ENCODE data around the gene IL6R. TPM values are rescaled to one million over a fixed set of nuclear protein-coding genes. Genes with fewer than 3 reads are reported as not detected.

The IL6R gene
- total and polyA plus RNA-seq, 4 donors: 18.8 to 67.6 (median 35.3) TPM

GRCh38 chr1:154500533-154500932 lies 95.4 kb downstream of the IL6R start:
- WGBS: 79% methylated on average over 8 of the region's 8 CpGs
- H3K4me3 ChIP-seq (ENCODE audit: low read depth in 1 of 3, low read length in 3 of 3): peak overlapping the region in 1 of 3 donors; percentile 71
- no peak overlapping the region for H3K27ac ChIP-seq (ENCODE audit: low read depth in 1 of 2, low read length in 2 of 2)
- no peaks in the 10 kb centered on the region for H3K9me3 ChIP-seq (ENCODE audit: control insufficient read depth in 4 of 4, low read length in 3 of 4)
- no peak overlapping the region for H3K9ac ChIP-seq (ENCODE audit: low read depth in 1 of 2, low read length in 2 of 2)
- TF ChIP-seq TAF1 (conservative IDR thresholded peaks at IDR 0.05) (no peak), FOXA1 (IDR thresholded peaks at IDR 0.05) (no peak), EGR1 (IDR thresholded peaks at IDR 0.05; ENCODE audit: low read depth in 2 of 2) (no peak), JUND (IDR thresholded peaks at IDR 0.05) (no peak), HNF4A (conservative IDR thresholded peaks at IDR 0.05) (no peak), CTCF (IDR thresholded peaks at IDR 0.05; ENCODE audit: low read depth, low read length, missing input control) (no peak), ZBTB33 (IDR thresholded peaks at IDR 0.05) (no peak), HNF4G (IDR thresholded peaks at IDR 0.05) (no peak), YY1 (IDR thresholded peaks at IDR 0.05) (no peak), ATF3 (IDR thresholded peaks at IDR 0.05) (no peak), RXRA (IDR thresholded peaks at IDR 0.05) (no peak)
- H3K36me3 ChIP-seq (ENCODE audit: control insufficient read depth in 4 of 4, insufficient read depth in 3 of 4, low read depth in 1 of 4, low read length in 3 of 4): peaks cover 0 to 2% (median 0%) of the 10 kb centered on the region in 4 donors
- no peak for DNase-seq (ENCODE audit: low spot score)
- H3K4me1 ChIP-seq (ENCODE audit: control insufficient read depth in 4 of 4, insufficient read depth in 4 of 4, low read length in 3 of 4): peaks cover 10 to 23% (median 16%) of the 10 kb centered on the region in 4 donors
- H3K27me3 ChIP-seq (ENCODE audit: control insufficient read depth in 4 of 4, insufficient read depth in 4 of 4, low read length in 3 of 4): no peaks in the 10 kb centered on the region

GRCh38 chr1:154501423-154502065 lies 96.4 kb downstream of the IL6R start:
- peaks cover 0 to 2% (median 0%) of the 10 kb centered on the region in 4 donors for H3K36me3 ChIP-seq (ENCODE audit: control insufficient read depth in 4 of 4, insufficient read depth in 3 of 4, low read depth in 1 of 4, low read length in 3 of 4)
- TF ChIP-seq FOXA2 (IDR thresholded peaks at IDR 0.05): no peak
- peak overlapping the region in 1 of 2 donors; percentile 36 for H3K27ac ChIP-seq (ENCODE audit: low read depth in 1 of 2, low read length in 2 of 2)
- H3K4me3 ChIP-seq (ENCODE audit: low read depth in 1 of 3, low read length in 3 of 3): peak overlapping the region; percentile 49 to 71 (median 67)
- H3K9ac ChIP-seq (ENCODE audit: low read depth in 1 of 2, low read length in 2 of 2): no peak overlapping the region
- WGBS: 7% methylated on average over 54 of the region's 54 CpGs
- no peak for DNase-seq (ENCODE audit: low spot score)
- H3K27me3 ChIP-seq (ENCODE audit: control insufficient read depth in 4 of 4, insufficient read depth in 4 of 4, low read length in 3 of 4): no peaks in the 10 kb centered on the region
- H3K9me3 ChIP-seq (ENCODE audit: control insufficient read depth in 4 of 4, low read length in 3 of 4): peaks cover 0 to 2% (median 0%) of the 10 kb centered on the region in 4 donors
- H3K4me1 ChIP-seq (ENCODE audit: control insufficient read depth in 4 of 4, insufficient read depth in 4 of 4, low read length in 3 of 4): peaks cover 6 to 16% (median 13%) of the 10 kb centered on the region in 4 donors

- Histone ChIP-seq H3K4me3 (ENCODE audit: low read depth in 1 of 3, low read length in 3 of 3) (peak within 1 kb of the TSS; percentile 49 to 71 (median 67)), H3K27ac (ENCODE audit: low read depth in 1 of 2, low read length in 2 of 2) (peak within 1 kb of the TSS in 1 of 2 donors; percentile 36), H3K27me3 (ENCODE audit: control insufficient read depth in 4 of 4, insufficient read depth in 4 of 4, low read length in 3 of 4) (no peaks in the 10 kb centered on the region), H3K4me1 (ENCODE audit: control insufficient read depth in 4 of 4, insufficient read depth in 4 of 4, low read length in 3 of 4) (peaks cover 4 to 12% (median 11%) of the 10 kb centered on the region in 4 donors), H3K9ac (ENCODE audit: low read depth in 1 of 2, low read length in 2 of 2) (no peak within 1 kb of the TSS), H3K36me3 (ENCODE audit: control insufficient read depth in 4 of 4, insufficient read depth in 3 of 4, low read depth in 1 of 4, low read length in 3 of 4) (peaks cover 0 to 2% (median 0%) of the 10 kb centered on the region in 4 donors), H3K9me3 (ENCODE audit: control insufficient read depth in 4 of 4, low read length in 3 of 4) (peaks cover 0 to 2% (median 0%) of the 10 kb centered on the region in 4 donors)
- WGBS: 11% methylated on average over 90 of the region's 90 CpGs
- DNase-seq (ENCODE audit: low spot score): peak; percentile 41
- TF ChIP-seq YY1 (IDR thresholded peaks at IDR 0.05) (no peak), REST (IDR thresholded peaks at IDR 0.05) (no peak), ATF3 (IDR thresholded peaks at IDR 0.05) (no peak), EGR1 (IDR thresholded peaks at IDR 0.05; ENCODE audit: low read depth in 2 of 2) (no peak), GABPA (IDR thresholded peaks at IDR 0.05 in 1 of 2, conservative IDR thresholded peaks at IDR 0.05 in 1 of 2) (no peak), HNF4A (conservative IDR thresholded peaks at IDR 0.05) (no peak), RAD21 (IDR thresholded peaks at IDR 0.05) (no peak), FOXA2 (IDR thresholded peaks at IDR 0.05) (no peak), TAF1 (conservative IDR thresholded peaks at IDR 0.05) (no peak), HNF4G (IDR thresholded peaks at IDR 0.05) (no peak)
Measured at GRCh38 chr1:154502066-154502743, 97.1 kb downstream of the IL6R start, which contains the start of the genes SHE and TDRD10. Gene SHE (minus strand): TSS chr1:154502412. CDS start chr1:154502026, 386 bp downstream. Gene TDRD10 (plus strand): TSS chr1:154502219. CDS start chr1:154506904, 4,685 bp downstream.

All from liver (tissue), 9 donors.